ENCODE data around the gene ASPM. TPM values are rescaled to one million over a fixed set of nuclear protein-coding genes. Genes with fewer than 3 reads are reported as not detected.

Gene ASPM
- total RNA-seq, 1 donor from 2014 or later, result 146 TPM

GRCh38 chr1:197127246-197127912 lies 19.1 kb downstream of the ASPM start:
- H3K9me3 ChIP-seq (ENCODE audit: low read depth), result no peaks in the 10 kb centered on the region
- Mint-ChIP-seq H3K4me1 (no peaks in the 10 kb centered on the region), H3K27ac (no peak overlapping the region), H3K36me3 (peaks cover 19% of the 10 kb centered on the region), H3K4me3 (no peak overlapping the region), H3K9me3 (no peaks in the 10 kb centered on the region), H3K27me3 (ENCODE audit: insufficient read depth, low read depth) (no peaks in the 10 kb centered on the region)
- TF ChIP-seq CTCF (IDR thresholded peaks at IDR 0.05) (no peak), EZH2 (IDR thresholded peaks at IDR 0.05) (no peak), EZH2phosphoT487 (IDR thresholded peaks at IDR 0.05) (no peak)
- H3K4me1 ChIP-seq, result no peaks in the 10 kb centered on the region
- H3F3A ChIP-seq (ENCODE audit: low read depth), result no peaks in the 10 kb centered on the region
- H4K20me1 ChIP-seq (ENCODE audit: low read depth), result peaks cover 4% of the 10 kb centered on the region
- DNase-seq (ENCODE audit: low spot score), result no peak
- H3K27ac ChIP-seq, result no peak overlapping the region
- H2AFZ ChIP-seq (replicated peaks), result no peak overlapping the region
- H3K36me3 ChIP-seq, result peaks cover 64% of the 10 kb centered on the region
- H3K4me2 ChIP-seq, result no peak overlapping the region
- H3K9ac ChIP-seq, result no peak overlapping the region
- H3K27me3 ChIP-seq, result no peaks in the 10 kb centered on the region
- no peak overlapping the region for H3K4me3 ChIP-seq
- no peaks in the 10 kb centered on the region for H3K79me2 ChIP-seq (ENCODE audit: low read depth)

GRCh38 chr1:197126691-197127090 lies 19.8 kb downstream of the ASPM start:
- no peaks in the 10 kb centered on the region for H3K4me1 Mint-ChIP-seq
- Histone ChIP-seq H3F3A (ENCODE audit: low read depth) (no peaks in the 10 kb centered on the region), H4K20me1 (ENCODE audit: low read depth) (peaks cover 4% of the 10 kb centered on the region), H3K4me3 (no peak overlapping the region), H3K36me3 (peaks cover 62% of the 10 kb centered on the region), H3K4me1 (no peaks in the 10 kb centered on the region), H3K79me2 (ENCODE audit: low read depth) (no peaks in the 10 kb centered on the region), H3K9me3 (ENCODE audit: low read depth) (no peaks in the 10 kb centered on the region), H3K4me2 (no peak overlapping the region), H3K9ac (no peak overlapping the region), H3K27ac (no peak overlapping the region), H2AFZ (replicated peaks) (no peak overlapping the region), H3K27me3 (no peaks in the 10 kb centered on the region)
- H3K4me3 Mint-ChIP-seq, result no peak overlapping the region
- H3K27me3 Mint-ChIP-seq (ENCODE audit: insufficient read depth, low read depth), result no peaks in the 10 kb centered on the region
- no peak overlapping the region for H3K27ac Mint-ChIP-seq
- H3K9me3 Mint-ChIP-seq, result no peaks in the 10 kb centered on the region
- DNase-seq (ENCODE audit: low spot score), result no peak
- peaks cover 23% of the 10 kb centered on the region for H3K36me3 Mint-ChIP-seq
- no peak for TF ChIP-seq EZH2 (IDR thresholded peaks at IDR 0.05)
- TF ChIP-seq EZH2phosphoT487 (IDR thresholded peaks at IDR 0.05), result no peak
- TF ChIP-seq CTCF (IDR thresholded peaks at IDR 0.05), result no peak

- Histone ChIP-seq H3K79me2 (ENCODE audit: low read depth) (no peaks in the 10 kb centered on the region), H3F3A (ENCODE audit: low read depth) (no peaks in the 10 kb centered on the region), H3K9ac (no peak overlapping the region), H3K36me3 (peaks cover 51% of the 10 kb centered on the region), H2AFZ (replicated peaks) (no peak overlapping the region), H3K4me1 (no peaks in the 10 kb centered on the region), H3K27me3 (no peaks in the 10 kb centered on the region), H3K4me3 (no peak overlapping the region), H4K20me1 (ENCODE audit: low read depth) (peaks cover 4% of the 10 kb centered on the region), H3K4me2 (no peak overlapping the region), H3K9me3 (ENCODE audit: low read depth) (no peaks in the 10 kb centered on the region), H3K27ac (no peak overlapping the region)
- TF ChIP-seq CTCF (IDR thresholded peaks at IDR 0.05) (no peak), EZH2 (IDR thresholded peaks at IDR 0.05) (no peak), EZH2phosphoT487 (IDR thresholded peaks at IDR 0.05) (no peak)
- Mint-ChIP-seq H3K4me3 (no peak overlapping the region), H3K27ac (no peak overlapping the region), H3K27me3 (ENCODE audit: insufficient read depth, low read depth) (no peaks in the 10 kb centered on the region), H3K9me3 (no peaks in the 10 kb centered on the region), H3K36me3 (peaks cover 27% of the 10 kb centered on the region), H3K4me1 (no peaks in the 10 kb centered on the region)
- DNase-seq (ENCODE audit: low spot score), result no peak
Measured at GRCh38 chr1:197124376-197124775, 22.1 kb downstream of the ASPM start.
